ENCODE results near the gene VDAC1. TPM values are rescaled to one million over a fixed set of nuclear protein-coding genes. Genes with fewer than 3 reads are reported as not detected.

Gene VDAC1
- total and polyA plus RNA-seq, 10 of the 15 experiments (the other 5 are each of a cell fraction or from before 2014, with no cell fraction given) = 245 to 488 (median 349) TPM

GRCh38 chr5:133938929-133939328 is 65.8 kb downstream of the VDAC1 start:
- Histone ChIP-seq H3K27ac (ENCODE audit: control insufficient read depth, insufficient read depth) (peak overlapping the region; percentile 70), H2AFZ (ENCODE audit: control insufficient read depth, low read depth, low read length) (0 out of 2 replicates have a peak overlapping the region, but pooled peaks have one; percentile 1), H3K9ac (ENCODE audit: control insufficient read depth, insufficient read depth, low read length) (no peak overlapping the region), H3K79me2 (ENCODE audit: control insufficient read depth, insufficient read depth, low read length) (no peaks in the 10 kb centered on the region), H3K4me2 (ENCODE audit: control insufficient read depth, insufficient read depth) (peak overlapping the region; percentile 31), H3K36me3 (ENCODE audit: control insufficient read depth in 2 of 2, insufficient read depth in 2 of 2, low read length in 1 of 2) (no peaks in the 10 kb centered on the region), H4K20me1 (ENCODE audit: control insufficient read depth, insufficient read depth) (no peaks in the 10 kb centered on the region), H3K4me3 (no peak overlapping the region), H3K9me3 (replicated peaks; ENCODE audit: control insufficient read depth, insufficient read depth, low read length) (no peaks in the 10 kb centered on the region; the same call in 2 of the 3 replicates), H3K27me3 (replicated peaks in 1 of 2; ENCODE audit: control insufficient read depth in 2 of 2, insufficient read depth in 2 of 2, low read length in 1 of 2) (no peaks in the 10 kb centered on the region), H3K4me1 (ENCODE audit: control insufficient read depth, insufficient read depth, low read length) (peaks cover 41% of the 10 kb centered on the region)
- ATAC-seq (peak; percentile 76), DNase-seq (ENCODE audit: low read depth, low spot score) (no peak), FAIRE-seq (peak; percentile 82)
- ChIA-PET CTCF (interaction anchor here (0.5 to 3.0 kb wide), 13 partner anchors 9 to 515 kb away, joined by 3 to 24 read pairs (median 5); no protein-coding TSS in a partner anchor), RAD21 (ENCODE audit: unreplicated experiment) (interaction anchor here (0.7 to 2.0 kb wide), 14 partner anchors 8 to 834 kb away, joined by 3 to 8 read pairs (median 4); no protein-coding TSS in a partner anchor), SMC1A (ENCODE audit: uncharacterized antibody, unreplicated experiment) (interaction anchor here (0.5 to 4.1 kb wide), 16 partner anchors 8 to 516 kb away, joined by 3 to 30 read pairs (median 5); no protein-coding TSS in a partner anchor), POLR2A (interaction anchor here (0.6 to 2.0 kb wide), 5 partner anchors 9 to 92 kb away, joined by 3 to 14 read pairs (median 3); no protein-coding TSS in a partner anchor)
- intact Hi-C loops (cut with micrococcal nuclease; ENCODE audit: unreplicated experiment) = no loop called here
- no TSS peak for BruUV-seq (replicated peaks)
- 0% methylated on average over 3 of the region's 3 CpGs for WGBS (ENCODE audit: insufficient coverage, insufficient replicate concordance, low lambda C conversion rate, missing lambda C conversion rate)
- in situ Hi-C loops (cut with MboI) = no loop called here
- TF ChIP-seq ETV6 (conservative IDR thresholded peaks at IDR 0.05 in 1 of 2, IDR thresholded peaks at IDR 0.05 in 1 of 2; ENCODE audit: borderline replicate concordance in 1 of 2, low read depth in 1 of 2) = peak in 1 of 2 experiments; percentile 39; a peak in 1 of 4 replicates
- TF ChIP-seq RBBP5 (conservative IDR thresholded peaks at IDR 0.05) = no peak
- TF ChIP-seq CREB1 (IDR thresholded peaks at IDR 0.05; ENCODE audit: low read depth) = peak; percentile 56; the same call in 1 of the 2 replicates
- TF ChIP-seq MTA2 (IDR thresholded peaks at IDR 0.05; ENCODE audit: low read depth) = peak; percentile 16; the same call in 1 of the 2 replicates
- 0 out of 2 replicates have a peak, but pooled peaks have one; percentile 2 for TF ChIP-seq RAD21 (IDR thresholded peaks at IDR 0.05; ENCODE audit: insufficient read depth, low read depth, low read length)
- peak; percentile 40; the same call in 1 of the 2 replicates for TF ChIP-seq ATF2 (IDR thresholded peaks at IDR 0.05; ENCODE audit: low read length)
- TF ChIP-seq ASH2L (IDR thresholded peaks at IDR 0.05; ENCODE audit: borderline replicate concordance, low read depth) = no peak
- TF ChIP-seq ATF7 (IDR thresholded peaks at IDR 0.05; ENCODE audit: low read depth) = peak; percentile 64
- peak; percentile 28; the same call in 1 of the 2 replicates for TF ChIP-seq NFIC (IDR thresholded peaks at IDR 0.05; ENCODE audit: low read depth, low read length)
- TF ChIP-seq ZBTB11 (CRISPR knock-in tag; IDR thresholded peaks at IDR 0.05) = no peak
- TF ChIP-seq ZNF687 (IDR thresholded peaks at IDR 0.05) = 0 out of 2 replicates have a peak, but pooled peaks have one; percentile 17
- peak; percentile 41; the same call in 1 of the 2 replicates for TF ChIP-seq MTA3 (IDR thresholded peaks at IDR 0.05; ENCODE audit: borderline replicate concordance, low read length)
- TF ChIP-seq NR2F1 (conservative IDR thresholded peaks at IDR 0.05) = peak; percentile 65
